IMR-90 (cell line): ENCODE measurements around the gene STX7. TPM values are rescaled to one million over a fixed set of nuclear protein-coding genes. Genes with fewer than 3 reads are reported as not detected.

Source experiments
- ATAC-seq: fragments of 200-7000 bp; cut with Tn5 transposase; 2 replicates; pipeline ENCODE4 v1.9.1; 2020; ENCODE audit warnings: low read depth, mild to moderate bottlenecking, moderate library complexity
- BruUV-seq: library from RNA; stranded (reverse); fragments of 400-500 nt; replicated peaks from 2 replicates; lab custom pipeline; 2021; lab: Mats Ljungman, UMichigan
- CTCF ChIA-PET: fragments of 300-600 bp; formaldehyde crosslinking; extraction: SDS; loops from one replicate; lab custom pipeline; 2021; ENCODE audit warnings: antibody characterized with exemption; lab: Yijun Ruan, JAX
- POLR2A ChIA-PET: fragments of 300-600 bp; sonication (Branson Sonifier 250); formaldehyde crosslinking; loops from one replicate; lab custom pipeline; 2022; ENCODE audit warnings: antibody characterized with exemption; ENCODE audit not compliant: unreplicated experiment; lab: Charles Lee
- DNase-seq: peaks from one replicate; pipeline ENCODE4 v3.0.0; 2013
- H2AFZ ChIP-seq: replicated peaks from 2 replicates; pipeline ENCODE3; 2013; ENCODE audit warnings: low read length, mild to moderate bottlenecking; ENCODE audit not compliant: poor library complexity
- H2AK5ac ChIP-seq: 2 replicates; pipeline ENCODE4 v1.6.1; 2013; ENCODE audit warnings: low read depth, low read length, inconsistent platforms
- H2AK9ac ChIP-seq: replicated peaks from 2 replicates; pipeline ENCODE3; 2013; ENCODE audit warnings: mild to moderate bottlenecking, low read depth, low read length, moderate library complexity; ENCODE audit not compliant: poor library complexity
- H2BK120ac ChIP-seq: 2 replicates; pipeline ENCODE4 v1.6.1; 2013; ENCODE audit warnings: low read depth, low read length, inconsistent platforms
- H2BK15ac ChIP-seq: 3 replicates; pipeline ENCODE4 v1.6.1; 2013; ENCODE audit warnings: low read depth, low read length, inconsistent platforms
- H2BK20ac ChIP-seq: 2 replicates; pipeline ENCODE4 v1.6.1; 2013; ENCODE audit warnings: low read depth, mild to moderate bottlenecking, inconsistent platforms, low read length, moderate library complexity
- H2BK5ac ChIP-seq: 2 replicates; pipeline ENCODE4 v1.6.1; 2013; ENCODE audit warnings: mild to moderate bottlenecking, low read depth, low read length, inconsistent platforms; ENCODE audit not compliant: poor library complexity, severe bottlenecking
- H3K14ac ChIP-seq: replicated peaks from 2 replicates; pipeline ENCODE4 v1.6.1; 2013; ENCODE audit warnings: low read depth, low read length, inconsistent platforms
- H3K18ac ChIP-seq: 2 replicates; pipeline ENCODE4 v1.6.1; 2013; ENCODE audit warnings: low read depth, low read length, control low read depth
- H3K23ac ChIP-seq: 2 replicates; pipeline ENCODE4 v1.6.1; 2013; ENCODE audit warnings: low read depth, low read length, inconsistent platforms
- H3K27ac ChIP-seq: 2 replicates; pipeline ENCODE4 v1.5.1; 2013; ENCODE audit warnings: mild to moderate bottlenecking, control low read depth, low read length; ENCODE audit not compliant: insufficient read depth
- H3K27me3 ChIP-seq: 2 replicates; pipeline ENCODE4 v1.6.1; 2013; ENCODE audit warnings: low read length; ENCODE audit not compliant: control insufficient read depth, insufficient read depth
- H3K36me3 ChIP-seq: 2 replicates; pipeline ENCODE4 v1.6.1; 2013; ENCODE audit warnings: low read length, mixed read lengths; ENCODE audit not compliant: control insufficient read depth, insufficient read depth
- H3K4ac ChIP-seq: 2 replicates; pipeline ENCODE4 v1.6.1; 2013; ENCODE audit warnings: low read depth, low read length, inconsistent platforms
- H3K4me1 ChIP-seq: 2 replicates; pipeline ENCODE4 v1.6.1; 2013; ENCODE audit warnings: low read length, mixed read lengths; ENCODE audit not compliant: control insufficient read depth, insufficient read depth
- H3K4me2 ChIP-seq: 2 replicates; pipeline ENCODE4 v1.6.1; 2013; ENCODE audit warnings: low read depth, mild to moderate bottlenecking, control low read depth, low read length, moderate library complexity
- H3K4me3 ChIP-seq: 2 replicates; pipeline ENCODE4 v1.5.1; 2013; ENCODE audit warnings: low read depth, mild to moderate bottlenecking, control low read depth, low read length, moderate library complexity; ENCODE audit not compliant: insufficient read depth
- H3K56ac ChIP-seq: 2 replicates; pipeline ENCODE4 v1.6.1; 2013; ENCODE audit warnings: low read length, inconsistent platforms; ENCODE audit not compliant: insufficient read depth; ENCODE audit errors: extremely low read depth
- H3K79me1 ChIP-seq, 2 experiments: 2 replicates each; pipeline ENCODE4 v1.6.1; 2013; ENCODE audit warnings: low read length in 2 of 2, inconsistent platforms in 1 of 2, low read depth in 1 of 2
- H3K9ac ChIP-seq: 2 replicates; pipeline ENCODE4 v1.6.1; 2013; ENCODE audit warnings: low read depth, low read length, control low read depth
- H3K9me1 ChIP-seq: 2 replicates; pipeline ENCODE4 v1.6.1; 2013; ENCODE audit warnings: low read length, inconsistent platforms; ENCODE audit not compliant: insufficient read depth
- H3K9me3 ChIP-seq: 2 replicates; pipeline ENCODE4 v1.6.1; 2013; ENCODE audit warnings: low read length; ENCODE audit not compliant: control insufficient read depth, insufficient read depth
- H4K20me1 ChIP-seq: 2 replicates; pipeline ENCODE4 v1.6.1; 2013; ENCODE audit warnings: low read length, inconsistent platforms; ENCODE audit not compliant: insufficient read depth
- H4K5ac ChIP-seq: 2 replicates; pipeline ENCODE4 v1.6.1; 2013; ENCODE audit warnings: mild to moderate bottlenecking, low read depth, low read length, control low read depth
- H4K8ac ChIP-seq, 2 experiments: 2 replicates each; pipeline ENCODE4 v1.6.1; 2013; ENCODE audit warnings: low read depth in 2 of 2, low read length in 2 of 2, control low read depth in 1 of 2, inconsistent platforms in 1 of 2
- H4K91ac ChIP-seq: 2 replicates; pipeline ENCODE4 v1.6.1; 2013; ENCODE audit warnings: low read depth, low read length, inconsistent platforms; ENCODE audit not compliant: insufficient read depth
- BHLHE40 ChIP-seq: fragments of 150-350 bp; IDR thresholded peaks from 2 replicates; pipeline ENCODE4 v1.6.1; 2016; ENCODE audit warnings: mild to moderate bottlenecking, low read depth, low read length
- CEBPB ChIP-seq: IDR thresholded peaks from 2 replicates; pipeline ENCODE4 v1.6.1; 2012; ENCODE audit warnings: low read depth, low read length, improper control_type of control experiment
- CHD1 ChIP-seq: IDR thresholded peaks from 2 replicates; pipeline ENCODE4 v1.6.1; 2012; ENCODE audit warnings: low read depth, low read length, improper control_type of control experiment
- CTCF ChIP-seq: conservative IDR thresholded peaks from 2 replicates; pipeline ENCODE4 v1.5.1; 2012; ENCODE audit warnings: mild to moderate bottlenecking, low read depth, low read length, improper control_type of control experiment
- ELK1 ChIP-seq: fragments of 150-350 bp; IDR thresholded peaks from 2 replicates; pipeline ENCODE4 v1.6.1; 2016; ENCODE audit warnings: low read depth, mild to moderate bottlenecking, low read length, moderate library complexity, borderline replicate concordance
- FOS ChIP-seq: fragments of 150-350 bp; IDR thresholded peaks from 2 replicates; pipeline ENCODE4 v1.6.1; 2016; ENCODE audit warnings: low read depth, low read length
- MAFK ChIP-seq: IDR thresholded peaks from 2 replicates; pipeline ENCODE4 v1.6.1; 2012; ENCODE audit warnings: low read depth, low read length, improper control_type of control experiment
- MAZ ChIP-seq: IDR thresholded peaks from 2 replicates; pipeline ENCODE4 v1.6.1; 2012; ENCODE audit warnings: low read depth, mild to moderate bottlenecking, low read length, improper control_type of control experiment, moderate library complexity, borderline replicate concordance
- MXI1 ChIP-seq: IDR thresholded peaks from 2 replicates; pipeline ENCODE4 v1.6.1; 2012; ENCODE audit warnings: low read depth, mild to moderate bottlenecking, low read length, moderate library complexity, borderline replicate concordance
- NFE2L2 ChIP-seq: fragments of 150-350 bp; IDR thresholded peaks from 2 replicates; pipeline ENCODE4 v1.6.1; 2016; ENCODE audit warnings: low read depth, mild to moderate bottlenecking, low read length
- POLR2A ChIP-seq: IDR thresholded peaks from 2 replicates; pipeline ENCODE4 v1.6.1; 2012; ENCODE audit warnings: mild to moderate bottlenecking, low read depth, low read length
- RAD21 ChIP-seq: IDR thresholded peaks from 2 replicates; pipeline ENCODE4 v1.6.1; 2012; ENCODE audit warnings: low read length, improper control_type of control experiment
- RCOR1 ChIP-seq: IDR thresholded peaks from 2 replicates; pipeline ENCODE4 v1.6.1; 2012; ENCODE audit warnings: mild to moderate bottlenecking, low read length, improper control_type of control experiment; ENCODE audit not compliant: insufficient replicate concordance
- RFX5 ChIP-seq: IDR thresholded peaks from 2 replicates; pipeline ENCODE4 v1.8.0; 2012; ENCODE audit warnings: low read depth, mild to moderate bottlenecking, low read length, moderate library complexity
- SMC3 ChIP-seq: fragments of 150-350 bp; IDR thresholded peaks from 2 replicates; pipeline ENCODE4 v1.6.1; 2016; ENCODE audit warnings: low read depth, mild to moderate bottlenecking, antibody characterized with exemption, low read length, moderate library complexity
- USF2 ChIP-seq: fragments of 150-350 bp; IDR thresholded peaks from 2 replicates; pipeline ENCODE4 v1.6.1; 2017; ENCODE audit warnings: mild to moderate bottlenecking, antibody characterized with exemption, low read length, low read depth
- WGBS, 2 experiments: methylation state at CpG; one replicate each; pipeline versions ENCODE4 v1.1.5 to v1.1.7; 2013; ENCODE audit warnings: missing lambda C conversion rate in 2 of 2; ENCODE audit not compliant: insufficient read length in 1 of 2; ENCODE audit errors: extremely low coverage in 2 of 2; 5-methylcytosine and 5-hydroxymethylcytosine counted together
- dilution Hi-C: fragments of 300-500 bp; cut with HindIII; formaldehyde crosslinking; loops from one replicate; pipeline ENCODE4 v1.14.3; 2018; ENCODE audit warnings: low sequenced_read_pairs; ENCODE audit not compliant: unreplicated experiment
- in situ Hi-C: fragments of 300-500 bp; cut with MboI; formaldehyde crosslinking; loops from 3 replicates; pipeline ENCODE4 v1.14.3; 2019; ENCODE audit warnings: low sequenced_read_pairs, inconsistent platforms, mixed read lengths
- intact Hi-C: fragments of 100-400 bp; cut with micrococcal nuclease; formaldehyde crosslinking; loops from 2 replicates; pipeline ENCODE4 v1.10.0; 2022
- polyA plus RNA-seq, 3 experiments: library from polyadenylated mRNA; depleted of rRNA; stranded (reverse); fragments of >200 nt; gene quantifications; 2 replicates each; pipeline ENCODE4 v1.2.3, GENCODE V29; 2012; ENCODE audit warnings: low replicate concordance in 1 of 3
- total RNA-seq: library from RNA; depleted of rRNA; stranded (reverse); fragments of >200 nt; gene quantifications from 2 replicates; pipeline ENCODE4 v1.2.3, GENCODE V29; 2012

The STX7 gene
- total and polyA plus RNA-seq, 2 of the 4 experiments (the other 2 are of a cell fraction), result 16.5 to 35.1 TPM

GRCh38 chr6:132458887-132459604 is 53.9 kb downstream of the STX7 start:
- Histone ChIP-seq H3K4me3 (no peak overlapping the region), H3K18ac (no peak overlapping the region), H4K91ac (no peak overlapping the region), H3K4me1 (no peaks in the 10 kb centered on the region), H3K27ac (no peak overlapping the region), H3K4ac (no peak overlapping the region), H3K56ac (no peak overlapping the region), H2AFZ (no peak overlapping the region), H2AK5ac (no peak overlapping the region), H2BK120ac (no peak overlapping the region), H3K27me3 (no peaks in the 10 kb centered on the region), H4K8ac (no peak overlapping the region), H3K23ac (no peak overlapping the region), H3K4me2 (no peak overlapping the region), H3K14ac (no peak overlapping the region), H3K36me3 (peaks cover 22% of the 10 kb centered on the region), H3K79me1 (no peaks in the 10 kb centered on the region; a peak in 1 of 4 replicates), H3K9ac (no peak overlapping the region), H2BK15ac (no peak overlapping the region), H2BK5ac (no peak overlapping the region), H4K20me1 (no peaks in the 10 kb centered on the region), H2BK20ac (no peak overlapping the region), H4K5ac (no peak overlapping the region), H2AK9ac (no peak overlapping the region), H3K9me1 (no peaks in the 10 kb centered on the region; the same call in none of the 2 replicates), H3K9me3 (no peaks in the 10 kb centered on the region)
- BruUV-seq, result no TSS peak
- no peak for DNase-seq
- in situ Hi-C loops (no loop called here), intact Hi-C loops (no loop called here), dilution Hi-C loops (no loop called here)
- ATAC-seq, result no peak
- TF ChIP-seq CEBPB (no peak), MAZ (no peak), NFE2L2 (no peak), POLR2A (no peak), MAFK (no peak), USF2 (no peak), CHD1 (no peak), MXI1 (no peak), RAD21 (no peak), RFX5 (no peak), SMC3 (no peak), FOS (no peak), ELK1 (no peak), BHLHE40 (no peak), CTCF (no peak), RCOR1 (no peak)
- ChIA-PET CTCF (no interaction called here), POLR2A (no interaction called here)
- WGBS, 2 experiments, result 98% methylated on average over 4 of the region's 6 CpGs; no CpG with 5 or more reads in 1 of the 2 experiments
